M059J (cell line): ENCODE measurements around the gene PSMD8. TPM values are rescaled to one million over a fixed set of nuclear protein-coding genes. Genes with fewer than 3 reads are reported as not detected.

Source experiments
- total RNA-seq: library from RNA; depleted of rRNA; stranded (reverse); fragments of >200 nt; shearing (Covaris generic); gene quantifications from 2 replicates; pipeline ENCODE4 v1.2.3, GENCODE V29; 2014; rRNA removed

The PSMD8 gene
- total RNA-seq, 1 experiment from 2014 or later = 342 TPM

Other genes starting within 250 kb of the PSMD8 start
- 8.3 and 18.3 TPM in 2 replicates for gene DPF1, start 150.3 kb upstream of the PSMD8 start, total RNA-seq
- gene PPP1R14A, start 118.2 kb upstream of the PSMD8 start, total RNA-seq = not detected in 2 replicates
- 8.5 and 8.9 TPM in 2 replicates for gene SPINT2, start 110.0 kb upstream of the PSMD8 start, total RNA-seq
- not detected in 2 replicates for gene C19orf33, start 70.3 kb upstream of the PSMD8 start, total RNA-seq
- gene YIF1B, start 58.6 kb upstream of the PSMD8 start, total RNA-seq = 88.9 and 114 TPM in 2 replicates
- gene KCNK6, start 54.7 kb upstream of the PSMD8 start, total RNA-seq = 0.91 and 2.3 TPM in 2 replicates
- 0.15 TPM in 1 of 2 replicates, not detected in the other for gene CATSPERG, start 38.7 kb upstream of the PSMD8 start, total RNA-seq
- gene GGN, start 13.5 kb downstream of the PSMD8 start, total RNA-seq = 0.64 TPM in 1 of 2 replicates, not detected in the other
- gene SPRED3, start 14.1 kb downstream of the PSMD8 start, total RNA-seq = 1.7 and 3.5 TPM in 2 replicates
- 7.6 and 10.5 TPM in 2 replicates for gene FAM98C, start 28.5 kb downstream of the PSMD8 start, total RNA-seq
- not detected in 2 replicates for gene RASGRP4, start 51.6 kb downstream of the PSMD8 start, total RNA-seq
- gene RYR1, start 59.1 kb downstream of the PSMD8 start, total RNA-seq = not detected in 2 replicates
- 0.22 TPM in 1 of 2 replicates, not detected in the other for gene MAP4K1, start 243.4 kb downstream of the PSMD8 start, total RNA-seq
- gene EIF3K, start 244.6 kb downstream of the PSMD8 start, total RNA-seq = 615 and 648 TPM in 2 replicates